ENCODE data around the gene COL21A1.
"Not testable (repeated sequence)": the region's sequence is repeated elsewhere in the genome, so short reads cannot be mapped to it uniquely, and the experiment has no call there.

The COL21A1 gene

GRCh38 chr6:56246881-56247653 lies at the start of gene COL21A1:
Gene COL21A1, minus strand, starts transcription at chr6:56247580. Its CDS starts 64,962 bp downstream, at chr6:56182618.
- DNase-seq: no peak

- DNase-seq: no peak
These were observed 46.4 kb upstream of the COL21A1 start for GRCh38 chr6:56293781-56294180.

- DNase-seq: no peak
These were observed 45.3 kb upstream of the COL21A1 start for GRCh38 chr6:56292505-56293181.

GRCh38 chr6:56291302-56291917 lies 44.0 kb upstream of the COL21A1 start:
- no peak for DNase-seq

GRCh38 chr6:56289721-56290120 lies 42.3 kb upstream of the COL21A1 start:
- DNase-seq: no peak

GRCh38 chr6:56288347-56288746 lies 41.0 kb upstream of the COL21A1 start:
- DNase-seq: no peak

GRCh38 chr6:56282391-56282790 lies 35.0 kb upstream of the COL21A1 start:
- no peak for DNase-seq

- no peak for DNase-seq
These were observed 32.7 kb upstream of the COL21A1 start for GRCh38 chr6:56280126-56280525.

- DNase-seq: no peak
These were observed 32.1 kb upstream of the COL21A1 start for GRCh38 chr6:56279331-56280080.

GRCh38 chr6:56278171-56278591 lies 30.8 kb upstream of the COL21A1 start:
- DNase-seq: no peak

- DNase-seq: no peak
These were observed 23.5 kb upstream of the COL21A1 start for GRCh38 chr6:56270812-56271441.

GRCh38 chr6:56268266-56268665 lies 20.9 kb upstream of the COL21A1 start:
- DNase-seq: no peak

GRCh38 chr6:56266011-56266410 lies 18.6 kb upstream of the COL21A1 start:
- no peak for DNase-seq

GRCh38 chr6:56263596-56264315 lies 16.4 kb upstream of the COL21A1 start:
- DNase-seq: no peak

GRCh38 chr6:56260593-56260992 lies 13.2 kb upstream of the COL21A1 start:
- not testable (repeated sequence) for DNase-seq

GRCh38 chr6:56259234-56260077 lies 12.1 kb upstream of the COL21A1 start:
- no peak for DNase-seq

- no peak for DNase-seq
These were observed 8.0 kb upstream of the COL21A1 start for GRCh38 chr6:56255349-56255748.

GRCh38 chr6:56250266-56250665 lies 2.9 kb upstream of the COL21A1 start:
- DNase-seq: no peak

GRCh38 chr6:56247654-56248122 lies 308 bp upstream of the COL21A1 start:
- no peak for DNase-seq

GRCh38 chr6:56246541-56246880 lies 869 bp downstream of the COL21A1 start:
- no peak for DNase-seq

- DNase-seq: no peak
These were observed 1.5 kb downstream of the COL21A1 start for GRCh38 chr6:56245903-56246351.

Data from activated CD4-positive, alpha-beta T cell treated with anti-CD3 and anti-CD28 coated beads, Interleukin-2, amount 50 U/mL, for 4 hours (primary cell).